ENCODE measurements around the gene MYLK.
"Not testable (repeated sequence)": the region's sequence is repeated elsewhere in the genome, so short reads cannot be mapped to it uniquely, and the experiment has no call there.

Gene MYLK

GRCh38 chr3:123719862-123720453 is 164.2 kb downstream of the MYLK start:
- H3K36me3 ChIP-seq: no peaks in the 10 kb centered on the region
- H3K27me3 ChIP-seq: no peaks in the 10 kb centered on the region
- TF ChIP-seq CTCF (IDR thresholded peaks at IDR 0.05): no peak
- no peak overlapping the region for H3K4me3 ChIP-seq (ENCODE audit: low read depth in 1 of 2, low read length in 1 of 2)
- H3K9me3 ChIP-seq: no peaks in the 10 kb centered on the region
- no peaks in the 10 kb centered on the region for H3K4me1 ChIP-seq (ENCODE audit: control insufficient read depth in 1 of 2, insufficient read depth in 1 of 2, low read depth in 1 of 2, low read length in 1 of 2)
- H3K27ac ChIP-seq: no peak overlapping the region

- H3K27me3 ChIP-seq; H3K4me3 ChIP-seq (ENCODE audit: low read depth in 1 of 2, low read length in 1 of 2); H3K36me3 ChIP-seq; H3K27ac ChIP-seq; H3K4me1 ChIP-seq (ENCODE audit: control insufficient read depth in 1 of 2, insufficient read depth in 1 of 2, low read depth in 1 of 2, low read length in 1 of 2); H3K9me3 ChIP-seq: not testable (repeated sequence)
Measured at GRCh38 chr3:123719061-123719756, 164.9 kb downstream of the MYLK start.

- Histone ChIP-seq H3K27me3 (no peaks in the 10 kb centered on the region), H3K4me1 (ENCODE audit: control insufficient read depth in 1 of 2, insufficient read depth in 1 of 2, low read depth in 1 of 2, low read length in 1 of 2) (no peaks in the 10 kb centered on the region), H3K9me3 (no peaks in the 10 kb centered on the region), H3K27ac (no peak overlapping the region), H3K36me3 (no peaks in the 10 kb centered on the region), H3K4me3 (ENCODE audit: low read depth in 1 of 2, low read length in 1 of 2) (no peak overlapping the region)
- TF ChIP-seq CTCF (IDR thresholded peaks at IDR 0.05): no peak
Measured at GRCh38 chr3:123718108-123718507, 166.0 kb downstream of the MYLK start.

GRCh38 chr3:123717451-123717850 is 166.7 kb downstream of the MYLK start:
- H3K4me1 ChIP-seq (ENCODE audit: control insufficient read depth in 1 of 2, insufficient read depth in 1 of 2, low read depth in 1 of 2, low read length in 1 of 2); H3K36me3 ChIP-seq; H3K27me3 ChIP-seq; H3K4me3 ChIP-seq (ENCODE audit: low read depth in 1 of 2, low read length in 1 of 2); H3K27ac ChIP-seq; H3K9me3 ChIP-seq: not testable (repeated sequence)

- no peaks in the 10 kb centered on the region for H3K36me3 ChIP-seq
- TF ChIP-seq CTCF (IDR thresholded peaks at IDR 0.05): no peak
- H3K4me3 ChIP-seq (ENCODE audit: low read depth in 1 of 2, low read length in 1 of 2): no peak overlapping the region
- no peak overlapping the region for H3K27ac ChIP-seq
- H3K4me1 ChIP-seq (ENCODE audit: control insufficient read depth in 1 of 2, insufficient read depth in 1 of 2, low read depth in 1 of 2, low read length in 1 of 2): no peaks in the 10 kb centered on the region
- H3K9me3 ChIP-seq: no peaks in the 10 kb centered on the region
- no peaks in the 10 kb centered on the region for H3K27me3 ChIP-seq
Measured at GRCh38 chr3:123716411-123716810, 167.7 kb downstream of the MYLK start.

- Histone ChIP-seq H3K4me3 (ENCODE audit: low read depth in 1 of 2, low read length in 1 of 2) (no peak overlapping the region), H3K27me3 (no peaks in the 10 kb centered on the region), H3K36me3 (no peaks in the 10 kb centered on the region), H3K4me1 (ENCODE audit: control insufficient read depth in 1 of 2, insufficient read depth in 1 of 2, low read depth in 1 of 2, low read length in 1 of 2) (no peaks in the 10 kb centered on the region), H3K27ac (no peak overlapping the region), H3K9me3 (no peaks in the 10 kb centered on the region)
- no peak for TF ChIP-seq CTCF (IDR thresholded peaks at IDR 0.05)
Measured at GRCh38 chr3:123713211-123713610, 170.9 kb downstream of the MYLK start.
